A549 treated with GW870086 at 1 μM for 4 hours (cell line): Measurements from ENCODE around the gene BBS4. TPM values are rescaled to one million over a fixed set of nuclear protein-coding genes. Genes with fewer than 3 reads are reported as not detected.

Experiments
- total RNA-seq: library from RNA; stranded (reverse); fragments of 200-300 nt; extraction: Qiagen RNA extraction; gene quantifications from 5 replicates; pipeline ENCODE4 v1.2.3, GENCODE V29; 2022; ENCODE audit warnings: low read depth

Gene BBS4, protein sequence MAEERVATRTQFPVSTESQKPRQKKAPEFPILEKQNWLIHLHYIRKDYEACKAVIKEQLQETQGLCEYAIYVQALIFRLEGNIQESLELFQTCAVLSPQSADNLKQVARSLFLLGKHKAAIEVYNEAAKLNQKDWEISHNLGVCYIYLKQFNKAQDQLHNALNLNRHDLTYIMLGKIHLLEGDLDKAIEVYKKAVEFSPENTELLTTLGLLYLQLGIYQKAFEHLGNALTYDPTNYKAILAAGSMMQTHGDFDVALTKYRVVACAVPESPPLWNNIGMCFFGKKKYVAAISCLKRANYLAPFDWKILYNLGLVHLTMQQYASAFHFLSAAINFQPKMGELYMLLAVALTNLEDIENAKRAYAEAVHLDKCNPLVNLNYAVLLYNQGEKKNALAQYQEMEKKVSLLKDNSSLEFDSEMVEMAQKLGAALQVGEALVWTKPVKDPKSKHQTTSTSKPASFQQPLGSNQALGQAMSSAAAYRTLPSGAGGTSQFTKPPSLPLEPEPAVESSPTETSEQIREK
- 14.4 to 18.8 TPM (median 17.8 TPM) in 5 replicates for total RNA-seq

DNA sequence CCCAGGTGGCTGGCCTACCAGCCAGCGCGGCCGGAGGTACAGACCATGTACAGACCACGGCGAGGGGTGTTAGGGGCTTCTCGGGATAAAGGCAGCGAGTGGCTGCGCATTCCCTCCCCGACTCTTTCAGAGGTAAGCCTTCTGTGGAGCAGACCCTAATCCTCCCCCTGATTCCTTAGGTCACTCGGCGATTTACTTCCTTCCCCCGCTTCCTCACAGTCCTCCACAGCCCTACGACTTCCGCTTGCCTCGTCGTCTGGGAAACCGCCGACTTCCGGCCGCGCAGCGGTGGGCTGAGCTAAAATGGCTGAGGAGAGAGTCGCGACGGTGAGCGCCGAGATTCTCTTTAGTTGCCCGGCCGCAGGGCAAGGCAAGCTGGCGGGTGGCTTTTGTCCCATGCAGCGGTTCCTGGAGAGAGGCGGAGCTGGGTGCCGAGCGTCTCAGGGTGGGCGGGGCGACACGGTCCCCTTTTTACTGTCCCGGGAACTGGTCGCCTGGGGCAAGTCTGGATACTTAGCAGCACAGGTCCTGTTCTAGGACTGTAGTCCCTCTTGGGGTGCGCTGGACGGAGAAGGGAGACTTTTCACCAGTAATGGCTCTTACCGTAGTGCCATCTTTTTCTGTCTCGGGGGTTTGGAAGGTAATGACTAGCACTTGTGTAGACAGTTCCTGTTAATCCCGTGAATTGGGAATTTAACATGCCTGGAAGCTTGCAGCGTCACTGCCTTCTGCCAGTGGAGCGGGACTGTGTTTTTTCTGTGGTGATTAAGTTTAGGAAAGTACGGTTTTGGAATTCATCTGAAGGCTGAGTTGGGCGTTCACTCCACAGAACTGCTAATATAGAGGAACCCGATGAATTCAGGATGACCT, at the start of gene BBS4, which contains the start of gene HIGD2B:
TSS of gene BBS4 (plus strand) at position 283 of the 870 bp plus-strand sequence. CDS start at position 304, 21 bp downstream.
TSS of gene HIGD2B (minus strand) at position 258 of the 870 bp plus-strand sequence. CDS start 9,808 bp downstream, outside the sequence.

GRCh38 chr15:72654397-72654796, 31.6 kb upstream of the BBS4 start, which contains the start of gene GOLGA6B:
Gene GOLGA6B, plus strand, starts transcription at chr15:72654697. Its CDS starts 41 bp downstream, at chr15:72654738.

DNA sequence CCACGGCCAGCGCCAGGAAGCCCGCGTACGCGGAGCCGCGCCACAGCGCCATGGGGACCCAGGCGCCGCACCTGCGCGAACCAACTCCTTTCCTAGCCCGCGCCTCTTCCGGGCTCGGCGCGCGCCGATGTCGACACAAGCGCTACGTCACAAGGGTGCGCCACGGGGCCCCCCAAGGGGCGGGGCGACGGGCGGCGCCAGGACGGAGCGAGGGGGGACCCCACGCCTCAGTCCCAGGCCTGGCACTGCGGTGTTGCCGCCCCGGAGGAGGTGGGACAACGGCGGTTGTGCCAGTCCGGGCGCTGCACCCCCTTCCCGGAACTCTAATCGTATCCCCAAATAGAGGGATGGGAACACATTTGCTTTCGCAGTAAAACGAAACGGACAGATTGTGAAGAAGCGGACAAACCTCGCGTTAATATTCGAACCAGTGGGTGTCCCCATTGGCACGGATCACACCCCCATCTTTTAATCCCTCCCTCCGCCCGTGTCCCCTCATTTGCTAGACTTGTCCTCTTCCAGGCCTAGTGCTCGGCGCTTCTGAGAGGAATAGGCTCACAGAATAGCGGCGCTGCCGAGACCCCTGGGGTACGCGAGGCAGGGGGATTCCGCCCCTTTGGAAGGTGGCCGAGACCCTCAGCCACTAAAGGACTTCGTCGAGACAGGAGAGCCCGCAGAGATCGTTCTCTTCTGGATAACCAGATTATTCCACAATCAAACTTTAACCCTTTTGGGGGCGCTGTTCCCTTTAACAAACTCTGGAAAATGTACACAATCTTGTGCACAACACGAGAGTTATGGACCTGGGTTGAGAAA, 97.8 kb downstream of the BBS4 start, which contains the start of gene ADPGK:
TSS of gene ADPGK (minus strand) at position 119 of the 816 bp plus-strand sequence. CDS start at position 52, 67 bp downstream.

Other genes starting within 250 kb of the BBS4 start
- gene ARIH1, start 211.9 kb upstream of the BBS4 start, total RNA-seq, result 48.5 to 79.2 TPM (median 73.8 TPM) in 5 replicates
- gene GOLGA6B, start 31.5 kb upstream of the BBS4 start, total RNA-seq, result 0.08 TPM in 1 of 5 replicates, not detected in the others
- not detected in 5 replicates for gene HIGD2B, start within 50 bp of the BBS4 start, total RNA-seq
- 71.5 to 78.9 TPM (median 75.8 TPM) in 5 replicates for gene ADPGK, start 97.6 kb downstream of the BBS4 start, total RNA-seq